DOHH2 (cell line): ENCODE results near the gene ITGA2.

Experiments
- EZH2phosphoT487 ChIP-seq: fragments of 200-600 bp; sonication (generic); IDR thresholded peaks from 2 replicates; pipeline ENCODE4 v1.6.1; 2017; ENCODE audit warnings: borderline replicate concordance, mild to moderate bottlenecking, antibody characterized with exemption, low read length, moderate library complexity, mixed read lengths
- TF ChIP-seq, protein P1 (sequence below): fragments of 200-600 bp; sonication (generic); IDR thresholded peaks from one replicate; pipeline ENCODE4 v1.5.1; 2014; ENCODE audit warnings: antibody characterized with exemption, mild to moderate bottlenecking, low read depth, low read length; ENCODE audit not compliant: poor library complexity, severe bottlenecking

DNA sequence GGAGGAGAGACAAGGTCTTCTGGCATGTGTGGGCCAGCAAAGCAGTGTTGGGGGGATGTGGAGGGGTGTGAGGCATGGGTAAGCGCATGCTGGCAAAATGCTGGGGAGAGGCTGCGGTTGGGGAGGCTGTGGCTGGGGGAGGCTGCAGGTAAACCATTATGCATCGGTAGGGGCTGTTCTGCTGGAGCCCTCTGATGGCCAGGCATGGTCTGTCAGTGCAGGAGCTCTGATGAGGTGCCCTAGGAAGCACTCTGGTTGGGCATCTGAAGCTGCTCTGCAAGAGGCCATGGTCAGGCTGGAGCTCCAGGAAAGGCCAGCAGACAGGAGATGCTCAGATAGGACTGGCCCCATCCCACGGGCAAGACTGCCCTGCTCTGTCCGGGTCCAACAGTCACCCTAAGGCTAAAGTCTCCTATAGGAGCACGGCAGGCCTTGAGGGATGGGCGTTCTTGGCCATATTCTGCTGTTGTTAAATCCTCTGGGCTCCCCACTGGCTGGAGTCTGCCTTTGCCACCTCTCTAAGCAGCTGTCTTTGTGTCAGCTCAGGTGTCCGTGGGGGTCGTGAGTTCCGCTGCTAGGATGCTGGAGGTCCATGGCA is 28.7 kb downstream of the ITGA2 start:
- TF ChIP-seq, protein P1, sequence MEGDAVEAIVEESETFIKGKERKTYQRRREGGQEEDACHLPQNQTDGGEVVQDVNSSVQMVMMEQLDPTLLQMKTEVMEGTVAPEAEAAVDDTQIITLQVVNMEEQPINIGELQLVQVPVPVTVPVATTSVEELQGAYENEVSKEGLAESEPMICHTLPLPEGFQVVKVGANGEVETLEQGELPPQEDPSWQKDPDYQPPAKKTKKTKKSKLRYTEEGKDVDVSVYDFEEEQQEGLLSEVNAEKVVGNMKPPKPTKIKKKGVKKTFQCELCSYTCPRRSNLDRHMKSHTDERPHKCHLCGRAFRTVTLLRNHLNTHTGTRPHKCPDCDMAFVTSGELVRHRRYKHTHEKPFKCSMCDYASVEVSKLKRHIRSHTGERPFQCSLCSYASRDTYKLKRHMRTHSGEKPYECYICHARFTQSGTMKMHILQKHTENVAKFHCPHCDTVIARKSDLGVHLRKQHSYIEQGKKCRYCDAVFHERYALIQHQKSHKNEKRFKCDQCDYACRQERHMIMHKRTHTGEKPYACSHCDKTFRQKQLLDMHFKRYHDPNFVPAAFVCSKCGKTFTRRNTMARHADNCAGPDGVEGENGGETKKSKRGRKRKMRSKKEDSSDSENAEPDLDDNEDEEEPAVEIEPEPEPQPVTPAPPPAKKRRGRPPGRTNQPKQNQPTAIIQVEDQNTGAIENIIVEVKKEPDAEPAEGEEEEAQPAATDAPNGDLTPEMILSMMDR: no peak
- TF ChIP-seq EZH2phosphoT487: no peak
